Colonic mucosa (tissue), 4 donors: ENCODE data around the gene AUP1. TPM values are rescaled to one million over a fixed set of nuclear protein-coding genes. Genes with fewer than 3 reads are reported as not detected.

Source experiments
- DNase-seq: peaks from one replicate; pipeline ENCODE4 v3.0.0-alpha.2; 2020
- H3K27ac ChIP-seq: fragments of 200-600 bp; one replicate; pipeline ENCODE4 v1.8.0; 2021
- H3K27me3 ChIP-seq: fragments of 200-600 bp; one replicate; pipeline ENCODE4 v1.8.0; 2021
- H3K36me3 ChIP-seq: fragments of 200-600 bp; one replicate; pipeline ENCODE4 v1.8.0; 2021
- H3K4me1 ChIP-seq: fragments of 200-600 bp; one replicate; pipeline ENCODE4 v1.8.0; 2021; ENCODE audit warnings: mild to moderate bottlenecking
- H3K4me3 ChIP-seq: fragments of 200-600 bp; one replicate; pipeline ENCODE4 v1.8.0; 2021
- H3K9ac ChIP-seq, 2 donors: one replicate each; pipeline ENCODE4 v1.7.0; 2013; ENCODE audit warnings: control low read depth in 2 of 2, low read depth in 2 of 2, low read length in 2 of 2
- H3K9me3 ChIP-seq: fragments of 200-600 bp; one replicate; pipeline ENCODE4 v1.8.0; 2021
- intact Hi-C: fragments of 100-400 bp; cut with DNase I; formaldehyde crosslinking; loops from one replicate; pipeline ENCODE4 v1.14.1; 2022
- total RNA-seq, 2 donors: library from RNA; stranded (reverse); fragmentation: NEBNext Ultra II Directional in 1 of 2; extraction: Animal tissue kit (Norgen Biotek cat#: 25700) in 1 of 2; gene quantifications; one replicate each; pipeline ENCODE4 v1.2.1, GENCODE V29; 2021
- TF ChIP-seq, protein P1 (sequence below): fragments of 200-600 bp; IDR thresholded peaks from one replicate; pipeline ENCODE4 v1.8.0; 2022; ENCODE audit warnings: antibody characterized with exemption, mild to moderate bottlenecking
- donor health status: healthy.
- donor health status: DM: no; HTN: no; CAD: no.
- donor health status: DM: no; HTN: no; CAD: no.

AUP1 gene
- total RNA-seq, 2 donors from 2014 or later = 107 to 212 TPM

DNA sequence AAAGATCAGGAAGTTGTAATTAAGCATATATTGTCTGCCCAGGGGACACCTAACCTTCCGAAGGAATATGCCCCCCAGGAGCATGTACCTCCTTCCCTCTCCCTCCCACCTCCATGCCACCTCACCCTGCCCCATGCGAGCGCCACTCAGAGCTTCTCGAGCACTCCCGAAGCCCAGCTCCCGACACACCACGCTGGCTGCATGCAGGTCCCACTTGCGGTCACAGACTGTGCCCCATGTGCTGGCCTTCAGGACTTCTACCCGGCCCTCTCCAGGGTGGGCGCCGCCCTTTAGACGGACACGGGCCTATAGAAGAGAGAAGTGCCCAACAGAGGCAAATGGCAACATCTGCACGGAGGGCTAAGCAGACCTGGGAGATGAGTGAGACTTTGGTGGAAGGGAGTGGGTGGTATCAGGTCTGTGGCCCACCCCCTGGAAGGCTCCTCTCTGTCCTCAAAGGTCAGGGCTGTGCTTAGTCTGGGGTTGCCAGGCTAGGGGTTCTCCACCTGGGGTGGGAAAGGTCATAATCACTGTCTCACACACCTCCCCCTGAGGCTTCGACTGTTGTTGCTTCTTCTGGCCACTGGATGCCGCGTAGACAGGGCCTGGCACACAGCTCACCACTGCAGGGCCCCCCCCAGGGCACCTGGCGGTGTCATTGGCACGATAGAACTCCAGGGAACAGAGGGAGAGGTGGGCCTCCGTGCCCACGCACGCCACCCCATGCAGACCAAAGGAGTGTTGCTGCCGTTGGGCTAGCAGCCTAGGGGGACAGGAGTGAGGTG is 6.9 kb upstream of the AUP1 start:
- Histone ChIP-seq H3K36me3 (no peaks in the 10 kb centered on the region), H3K9ac (no peak overlapping the region), H3K9me3 (no peaks in the 10 kb centered on the region), H3K27me3 (no peaks in the 10 kb centered on the region), H3K4me3 (no peak overlapping the region), H3K4me1 (no peaks in the 10 kb centered on the region), H3K27ac (no peak overlapping the region)
- no peak for DNase-seq
- intact Hi-C loops = no loop called here
- TF ChIP-seq, protein P1, sequence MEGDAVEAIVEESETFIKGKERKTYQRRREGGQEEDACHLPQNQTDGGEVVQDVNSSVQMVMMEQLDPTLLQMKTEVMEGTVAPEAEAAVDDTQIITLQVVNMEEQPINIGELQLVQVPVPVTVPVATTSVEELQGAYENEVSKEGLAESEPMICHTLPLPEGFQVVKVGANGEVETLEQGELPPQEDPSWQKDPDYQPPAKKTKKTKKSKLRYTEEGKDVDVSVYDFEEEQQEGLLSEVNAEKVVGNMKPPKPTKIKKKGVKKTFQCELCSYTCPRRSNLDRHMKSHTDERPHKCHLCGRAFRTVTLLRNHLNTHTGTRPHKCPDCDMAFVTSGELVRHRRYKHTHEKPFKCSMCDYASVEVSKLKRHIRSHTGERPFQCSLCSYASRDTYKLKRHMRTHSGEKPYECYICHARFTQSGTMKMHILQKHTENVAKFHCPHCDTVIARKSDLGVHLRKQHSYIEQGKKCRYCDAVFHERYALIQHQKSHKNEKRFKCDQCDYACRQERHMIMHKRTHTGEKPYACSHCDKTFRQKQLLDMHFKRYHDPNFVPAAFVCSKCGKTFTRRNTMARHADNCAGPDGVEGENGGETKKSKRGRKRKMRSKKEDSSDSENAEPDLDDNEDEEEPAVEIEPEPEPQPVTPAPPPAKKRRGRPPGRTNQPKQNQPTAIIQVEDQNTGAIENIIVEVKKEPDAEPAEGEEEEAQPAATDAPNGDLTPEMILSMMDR = no peak

DNA sequence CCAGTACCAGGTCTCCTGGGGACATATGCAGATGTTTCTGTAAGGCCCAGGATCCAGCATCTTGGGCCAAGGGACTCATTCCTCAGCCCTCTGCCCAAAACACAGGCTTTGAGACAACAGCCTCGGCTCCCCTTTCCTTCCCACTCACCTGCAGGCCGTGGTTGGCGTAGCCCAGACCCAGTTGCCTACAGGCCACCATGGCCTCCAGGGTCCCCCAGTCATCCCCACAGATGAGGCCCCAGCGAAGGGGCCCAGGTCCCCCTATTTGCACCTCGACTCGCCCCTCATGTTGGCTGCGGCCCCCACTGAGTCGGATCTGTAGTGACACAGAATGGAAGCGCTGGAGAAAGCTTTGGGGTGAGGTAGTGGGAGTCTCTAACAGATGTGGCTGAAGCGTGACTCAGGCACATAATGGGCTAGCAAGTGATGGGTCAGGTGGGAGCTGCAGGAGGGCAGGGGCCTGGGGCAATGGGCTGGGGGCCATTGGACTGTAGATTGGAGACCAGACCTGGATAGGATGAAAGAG is 6.0 kb upstream of the AUP1 start:
- Histone ChIP-seq H3K27me3 (no peaks in the 10 kb centered on the region), H3K4me1 (no peaks in the 10 kb centered on the region), H3K9ac (no peak overlapping the region), H3K9me3 (no peaks in the 10 kb centered on the region), H3K36me3 (no peaks in the 10 kb centered on the region), H3K4me3 (no peak overlapping the region), H3K27ac (no peak overlapping the region)
- no peak for DNase-seq
- intact Hi-C loops = no loop called here
- TF ChIP-seq, protein P1 = no peak

- intact Hi-C loops = loop anchor here (5.0 kb wide), 1 partner anchor 52 kb away; the partner anchor contains the start of genes CCDC142 and TTC31
- Histone ChIP-seq H3K36me3 (no peaks in the 10 kb centered on the region), H3K4me3 (no peak overlapping the region), H3K9ac (no peak overlapping the region), H3K4me1 (no peaks in the 10 kb centered on the region), H3K27me3 (no peaks in the 10 kb centered on the region), H3K27ac (no peak overlapping the region), H3K9me3 (no peaks in the 10 kb centered on the region)
- TF ChIP-seq, protein P1 = no peak
- no peak for DNase-seq
These were observed 4.9 kb upstream of the AUP1 start for GRCh38 chr2:74534411-74534810.

GRCh38 chr2:74533464-74533863 is 4.0 kb upstream of the AUP1 start:
- no peaks in the 10 kb centered on the region for H3K27me3 ChIP-seq
- DNase-seq = no peak
- TF ChIP-seq, protein P1 = no peak
- H3K4me3 ChIP-seq = no peak overlapping the region
- H3K9ac ChIP-seq = no peak overlapping the region
- H3K9me3 ChIP-seq = no peaks in the 10 kb centered on the region
- no peaks in the 10 kb centered on the region for H3K36me3 ChIP-seq
- no peaks in the 10 kb centered on the region for H3K4me1 ChIP-seq
- intact Hi-C loops = loop anchor here (5.0 kb wide), 1 partner anchor 51 kb away; the partner anchor contains the start of genes CCDC142 and TTC31
- H3K27ac ChIP-seq = no peak overlapping the region

DNA sequence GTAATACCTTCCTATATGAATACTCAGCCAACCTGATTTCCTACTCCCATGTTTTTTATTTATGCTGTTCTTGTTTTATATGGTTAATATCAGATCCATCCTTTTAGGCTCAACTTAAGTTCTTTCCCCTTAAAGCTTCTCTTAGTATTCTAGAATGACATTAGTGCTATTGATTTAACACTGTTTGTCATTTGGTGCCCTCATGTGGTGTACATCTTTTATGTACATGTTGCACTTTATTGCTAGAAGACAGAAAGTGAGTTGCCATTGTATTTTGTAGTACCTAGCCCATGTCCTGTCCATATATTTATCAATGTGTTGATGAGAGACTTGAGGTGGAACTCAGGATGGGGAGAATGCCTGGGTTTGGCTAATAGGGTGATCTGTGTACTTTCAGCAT is 2.7 kb upstream of the AUP1 start:
- intact Hi-C loops = loop anchor here (5.0 kb wide), 1 partner anchor 50 kb away; the partner anchor contains the start of genes CCDC142 and TTC31
- Histone ChIP-seq H3K4me1 (no peaks in the 10 kb centered on the region), H3K4me3 (no peak overlapping the region), H3K36me3 (peaks cover under 1% of the 10 kb centered on the region), H3K27ac (no peak overlapping the region), H3K27me3 (no peaks in the 10 kb centered on the region), H3K9ac (no peak overlapping the region), H3K9me3 (no peaks in the 10 kb centered on the region)
- TF ChIP-seq, protein P1 = peak; percentile 22
- no peak for DNase-seq
